Uterus (tissue), 4 donors: Measurements from ENCODE around the gene FILIP1L. TPM values are rescaled to one million over a fixed set of nuclear protein-coding genes. Genes with fewer than 3 reads are reported as not detected.
A peak's percentile ranks its signal among the peaks of the same experiment; 100 is the strongest.

Source experiments
- DNase-seq, 2 donors: peaks; one replicate each; pipeline ENCODE4 v3.0.0-alpha.2; 2019 to 2020
- H3K27ac ChIP-seq, 2 donors: fragments of 200-600 bp; sonication (generic); 1 replicate in 1 of 2; 2 replicates in 1 of 2; pipeline ENCODE4 v1.5.1; 2016 to 2018
- H3K27me3 ChIP-seq, 2 donors: fragments of 200-600 bp; sonication (generic); one replicate each; pipeline ENCODE4 v1.5.1; 2018 to 2019; ENCODE audit warnings: control low read depth in 1 of 2
- H3K36me3 ChIP-seq, 2 donors: fragments of 200-600 bp; sonication (generic); one replicate each; pipeline ENCODE4 v1.5.1; 2019; ENCODE audit warnings: control low read depth in 1 of 2
- H3K4me1 ChIP-seq, 2 donors: fragments of 200-600 bp; sonication (generic); one replicate each; pipeline ENCODE4 v1.5.1; 2018 to 2019; ENCODE audit warnings: control low read depth in 1 of 2
- H3K4me3 ChIP-seq, 2 donors: fragments of 200-600 bp; sonication (generic); 1 replicate in 1 of 2; 2 replicates in 1 of 2; pipeline ENCODE4 v1.5.1; 2018 to 2019; ENCODE audit warnings: mild to moderate bottlenecking in 1 of 2
- H3K9me3 ChIP-seq, 2 donors: fragments of 200-600 bp; sonication (generic); one replicate each; pipeline ENCODE4 v1.5.1; 2019; ENCODE audit warnings: control low read depth in 1 of 2
- CTCF ChIP-seq, 4 experiments: fragments of 200-600 bp in 2 of 4; fragments of 450-650 bp in 2 of 4; sonication (generic) in 2 of 4; IDR thresholded peaks; one replicate each; pipeline ENCODE4 v1.5.1; 2016 to 2019; ENCODE audit warnings: antibody characterized with exemption in 4 of 4, mild to moderate bottlenecking in 2 of 4, moderate library complexity in 1 of 4
- POLR2A ChIP-seq, 2 donors: fragments of 450-650 bp; IDR thresholded peaks; one replicate each; pipeline ENCODE4 v1.6.1; 2016; ENCODE audit warnings: antibody characterized with exemption in 2 of 2, mild to moderate bottlenecking in 1 of 2, moderate library complexity in 1 of 2
- intact Hi-C: fragments of 100-400 bp; cut with DNase I; formaldehyde crosslinking; loops from one replicate; pipeline ENCODE4 v1.15.1; 2023; ENCODE audit warnings: low total_unique reads
- total RNA-seq, 4 donors: library from RNA; depleted of rRNA in 3 of 4; stranded (reverse); fragments of >200 nt in 3 of 4; gene quantifications; one replicate each; pipeline versions ENCODE4 v1.1.0 to v1.2.4, GENCODE V29; 2014 to 2023
- donor health status: DM: yes; HTN: yes; CAD: no.

FILIP1L gene
- total RNA-seq, 4 donors from 2014 or later = 48.5 to 99.1 (median 66.3) TPM

DNA sequence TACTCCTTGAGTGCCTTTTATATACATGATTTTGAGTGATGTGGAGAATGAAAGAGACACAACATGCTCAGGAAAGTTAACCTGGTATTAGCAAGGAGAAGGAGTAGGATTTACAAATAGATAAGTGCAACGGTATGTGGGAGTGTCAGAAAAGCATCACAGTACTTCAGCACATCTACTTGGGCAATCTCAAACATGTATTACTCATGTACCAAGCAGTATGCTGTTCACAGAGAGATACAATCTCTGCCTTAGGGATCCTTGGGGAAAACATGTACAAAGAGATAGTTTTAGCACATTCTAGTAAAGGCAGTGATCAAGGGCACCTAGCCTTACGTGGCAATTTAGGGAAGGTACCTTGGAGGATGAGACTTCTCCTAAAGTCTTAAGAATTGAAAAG lies 146.5 kb downstream of the FILIP1L start:
- intact Hi-C loops = no loop called here
- H3K36me3 ChIP-seq = no peaks in the 10 kb centered on the region
- peak overlapping the region; percentile 17 to 77 for H3K27ac ChIP-seq
- no peak for DNase-seq
- TF ChIP-seq POLR2A (IDR thresholded peaks at IDR 0.05) = no peak
- no peak overlapping the region for H3K4me3 ChIP-seq
- H3K9me3 ChIP-seq = no peaks in the 10 kb centered on the region
- H3K4me1 ChIP-seq = peaks cover 0 to 15% of the 10 kb centered on the region in 2 donors
- H3K27me3 ChIP-seq = no peaks in the 10 kb centered on the region

GRCh38 chr3:99966662-99967416 lies 147.5 kb downstream of the FILIP1L start:
- Histone ChIP-seq H3K4me1 (peaks cover 0 to 15% of the 10 kb centered on the region in 2 donors), H3K9me3 (no peaks in the 10 kb centered on the region), H3K27ac (peak overlapping the region; percentile 77 to 83), H3K27me3 (no peaks in the 10 kb centered on the region), H3K4me3 (no peak overlapping the region), H3K36me3 (no peaks in the 10 kb centered on the region)
- TF ChIP-seq POLR2A (IDR thresholded peaks at IDR 0.05) = no peak
- TF ChIP-seq CTCF (IDR thresholded peaks at IDR 0.05) = no peak
- intact Hi-C loops = no loop called here
- no peak for DNase-seq

DNA sequence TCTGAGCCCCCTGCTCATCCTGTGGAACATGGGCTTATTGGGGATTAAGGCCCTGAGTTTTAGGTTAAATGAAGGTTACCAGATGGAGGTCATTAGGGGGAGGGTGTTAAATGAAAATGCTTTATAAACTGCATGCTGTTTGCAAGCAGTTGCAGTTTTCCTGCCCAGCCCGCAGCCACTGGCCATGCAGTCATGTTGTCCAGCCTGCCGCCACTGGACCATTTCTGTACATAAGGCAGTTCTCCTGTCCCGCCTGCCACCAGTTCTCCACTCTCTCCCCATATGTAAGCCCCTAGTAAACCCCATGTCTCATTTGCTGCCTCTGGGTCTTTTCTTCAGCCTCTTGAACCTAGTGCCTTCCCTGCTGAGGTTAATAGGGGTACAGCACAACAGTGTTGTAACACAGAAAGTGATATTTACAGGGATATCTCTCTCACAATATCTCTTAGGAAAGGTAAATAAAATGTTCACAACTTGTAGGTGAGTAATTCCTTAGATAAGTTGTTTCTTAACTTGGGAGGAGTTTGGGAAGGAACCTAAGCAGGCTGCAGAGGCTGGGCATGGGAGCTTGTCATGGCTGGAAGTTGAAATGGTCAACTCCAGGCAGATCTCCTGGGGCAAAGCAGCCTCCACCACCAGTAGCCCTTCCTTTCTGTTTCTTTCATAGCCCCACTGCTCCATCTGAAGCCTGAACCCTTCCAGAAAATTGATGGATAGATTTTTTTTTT lies 148.5 kb downstream of the FILIP1L start:
- H3K4me1 ChIP-seq = peaks cover 0 to 15% of the 10 kb centered on the region in 2 donors
- no peak overlapping the region for H3K4me3 ChIP-seq
- DNase-seq = no peak
- peak overlapping the region; percentile 77 to 83 for H3K27ac ChIP-seq
- no peaks in the 10 kb centered on the region for H3K36me3 ChIP-seq
- H3K9me3 ChIP-seq = no peaks in the 10 kb centered on the region
- intact Hi-C loops = no loop called here
- TF ChIP-seq POLR2A (IDR thresholded peaks at IDR 0.05) (no peak), CTCF (IDR thresholded peaks at IDR 0.05) (no peak)
- H3K27me3 ChIP-seq = no peaks in the 10 kb centered on the region

- Histone ChIP-seq H3K27ac (peak overlapping the region; percentile 77 to 83), H3K27me3 (no peaks in the 10 kb centered on the region), H3K9me3 (no peaks in the 10 kb centered on the region), H3K4me1 (peaks cover 0 to 15% of the 10 kb centered on the region in 2 donors), H3K4me3 (no peak overlapping the region), H3K36me3 (no peaks in the 10 kb centered on the region)
- TF ChIP-seq CTCF (IDR thresholded peaks at IDR 0.05) = no peak
- TF ChIP-seq POLR2A (IDR thresholded peaks at IDR 0.05) = no peak
- intact Hi-C loops = no loop called here
- peak; percentile 50 to 63 for DNase-seq
These were observed 149.2 kb downstream of the FILIP1L start for GRCh38 chr3:99965077-99965476.

- peak overlapping the region; percentile 83 to 86 for H3K27ac ChIP-seq
- H3K4me1 ChIP-seq = peaks cover 0 to 15% of the 10 kb centered on the region in 2 donors
- H3K4me3 ChIP-seq = no peak overlapping the region
- TF ChIP-seq CTCF (IDR thresholded peaks at IDR 0.05) (no peak), POLR2A (IDR thresholded peaks at IDR 0.05) (no peak)
- H3K36me3 ChIP-seq = no peaks in the 10 kb centered on the region
- H3K9me3 ChIP-seq = no peaks in the 10 kb centered on the region
- intact Hi-C loops = no loop called here
- DNase-seq = no peak
- H3K27me3 ChIP-seq = no peaks in the 10 kb centered on the region
These were observed 151.6 kb downstream of the FILIP1L start for GRCh38 chr3:99962703-99963102.
